Measurements from ENCODE around the gene HRH3.

DNA sequence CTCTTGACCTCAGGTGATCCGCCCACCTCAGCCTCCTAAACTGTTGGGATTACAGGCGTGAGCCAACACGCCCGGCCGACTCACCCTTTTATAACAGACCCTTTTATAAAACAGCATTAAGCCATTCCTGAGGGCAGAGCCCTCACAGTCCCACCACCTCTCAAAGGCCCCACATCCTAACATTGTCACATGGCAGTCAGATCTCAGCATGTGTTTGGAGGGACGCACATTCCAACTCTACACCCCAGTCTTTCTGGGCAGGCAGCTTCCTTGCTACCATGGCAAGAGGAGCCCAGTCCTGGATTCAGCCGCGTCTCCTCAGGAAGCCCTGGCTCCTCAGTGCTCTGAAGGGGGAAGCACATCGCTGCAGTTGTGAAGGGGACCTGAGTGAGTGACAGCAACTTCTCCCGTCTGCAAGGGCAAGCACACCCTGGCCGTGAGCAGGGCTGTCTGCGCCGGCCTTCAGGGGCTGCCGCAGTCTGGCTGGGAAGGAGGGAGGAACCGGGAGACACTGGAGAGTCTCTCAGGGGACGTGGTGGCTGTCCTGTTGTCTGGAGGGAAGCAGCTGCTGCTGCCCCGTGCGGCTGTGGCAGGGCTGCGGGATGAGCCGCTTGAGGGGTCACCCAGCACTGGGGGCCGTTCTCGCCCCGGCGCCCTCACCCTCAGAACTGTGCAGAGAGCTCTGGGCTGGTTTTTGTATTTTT, 34.1 kb upstream of the HRH3 start:
- TF ChIP-seq, protein P1, sequence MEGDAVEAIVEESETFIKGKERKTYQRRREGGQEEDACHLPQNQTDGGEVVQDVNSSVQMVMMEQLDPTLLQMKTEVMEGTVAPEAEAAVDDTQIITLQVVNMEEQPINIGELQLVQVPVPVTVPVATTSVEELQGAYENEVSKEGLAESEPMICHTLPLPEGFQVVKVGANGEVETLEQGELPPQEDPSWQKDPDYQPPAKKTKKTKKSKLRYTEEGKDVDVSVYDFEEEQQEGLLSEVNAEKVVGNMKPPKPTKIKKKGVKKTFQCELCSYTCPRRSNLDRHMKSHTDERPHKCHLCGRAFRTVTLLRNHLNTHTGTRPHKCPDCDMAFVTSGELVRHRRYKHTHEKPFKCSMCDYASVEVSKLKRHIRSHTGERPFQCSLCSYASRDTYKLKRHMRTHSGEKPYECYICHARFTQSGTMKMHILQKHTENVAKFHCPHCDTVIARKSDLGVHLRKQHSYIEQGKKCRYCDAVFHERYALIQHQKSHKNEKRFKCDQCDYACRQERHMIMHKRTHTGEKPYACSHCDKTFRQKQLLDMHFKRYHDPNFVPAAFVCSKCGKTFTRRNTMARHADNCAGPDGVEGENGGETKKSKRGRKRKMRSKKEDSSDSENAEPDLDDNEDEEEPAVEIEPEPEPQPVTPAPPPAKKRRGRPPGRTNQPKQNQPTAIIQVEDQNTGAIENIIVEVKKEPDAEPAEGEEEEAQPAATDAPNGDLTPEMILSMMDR (IDR thresholded peaks at IDR 0.05), result no peak
- TF ChIP-seq POLR2A (IDR thresholded peaks at IDR 0.05), result no peak
